ENCODE results near the gene ATAD3B.

GRCh38 chr1:1540818-1541628 is 69.5 kb downstream of the ATAD3B start:
- no peak for TF ChIP-seq REST (IDR thresholded peaks at IDR 0.05)
- TF ChIP-seq, protein P1, sequence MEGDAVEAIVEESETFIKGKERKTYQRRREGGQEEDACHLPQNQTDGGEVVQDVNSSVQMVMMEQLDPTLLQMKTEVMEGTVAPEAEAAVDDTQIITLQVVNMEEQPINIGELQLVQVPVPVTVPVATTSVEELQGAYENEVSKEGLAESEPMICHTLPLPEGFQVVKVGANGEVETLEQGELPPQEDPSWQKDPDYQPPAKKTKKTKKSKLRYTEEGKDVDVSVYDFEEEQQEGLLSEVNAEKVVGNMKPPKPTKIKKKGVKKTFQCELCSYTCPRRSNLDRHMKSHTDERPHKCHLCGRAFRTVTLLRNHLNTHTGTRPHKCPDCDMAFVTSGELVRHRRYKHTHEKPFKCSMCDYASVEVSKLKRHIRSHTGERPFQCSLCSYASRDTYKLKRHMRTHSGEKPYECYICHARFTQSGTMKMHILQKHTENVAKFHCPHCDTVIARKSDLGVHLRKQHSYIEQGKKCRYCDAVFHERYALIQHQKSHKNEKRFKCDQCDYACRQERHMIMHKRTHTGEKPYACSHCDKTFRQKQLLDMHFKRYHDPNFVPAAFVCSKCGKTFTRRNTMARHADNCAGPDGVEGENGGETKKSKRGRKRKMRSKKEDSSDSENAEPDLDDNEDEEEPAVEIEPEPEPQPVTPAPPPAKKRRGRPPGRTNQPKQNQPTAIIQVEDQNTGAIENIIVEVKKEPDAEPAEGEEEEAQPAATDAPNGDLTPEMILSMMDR (IDR thresholded peaks at IDR 0.05): no peak
- no peak for TF ChIP-seq POLR2A (IDR thresholded peaks at IDR 0.05; ENCODE audit: low read length)
- TF ChIP-seq POLR2AphosphoS2 (conservative IDR thresholded peaks at IDR 0.05; ENCODE audit: low read length): no peak
- no peak for TF ChIP-seq JUNB (IDR thresholded peaks at IDR 0.05)
- no peak for TF ChIP-seq KDM1A (IDR thresholded peaks at IDR 0.05; ENCODE audit: low read depth)
- TF ChIP-seq PBX3 (IDR thresholded peaks at IDR 0.05): no peak
